Ishikawa (cell line): ENCODE results near the gene APPL2.

Experiments
- CEBPB ChIP-seq: IDR thresholded peaks from 2 replicates; pipeline ENCODE4 v1.6.1; 2012
- CREB1 ChIP-seq: IDR thresholded peaks from 2 replicates; pipeline ENCODE4 v1.6.1; 2012; ENCODE audit warnings: low read depth
- EGR1 ChIP-seq: IDR thresholded peaks from 2 replicates; pipeline ENCODE4 v1.6.1; 2012
- EP300 ChIP-seq: IDR thresholded peaks from 2 replicates; pipeline ENCODE4 v1.6.1; 2012; ENCODE audit warnings: borderline replicate concordance
- FOXM1 ChIP-seq: IDR thresholded peaks from 2 replicates; pipeline ENCODE4 v1.6.1; 2012; ENCODE audit warnings: low read depth, borderline replicate concordance
- NFIC ChIP-seq: IDR thresholded peaks from 2 replicates; pipeline ENCODE4 v1.6.1; 2012
- RAD21 ChIP-seq: IDR thresholded peaks from 2 replicates; pipeline ENCODE4 v1.6.1; 2012; ENCODE audit warnings: low read depth
- REST ChIP-seq: IDR thresholded peaks from 2 replicates; pipeline ENCODE4 v1.6.1; 2012; ENCODE audit warnings: low read depth, mild to moderate bottlenecking
- TAF1 ChIP-seq: IDR thresholded peaks from 2 replicates; pipeline ENCODE4 v1.6.1; 2012; ENCODE audit warnings: low read depth, mild to moderate bottlenecking
- TCF12 ChIP-seq: IDR thresholded peaks from 2 replicates; pipeline ENCODE4 v1.6.1; 2012; ENCODE audit warnings: low read depth
- TEAD4 ChIP-seq: IDR thresholded peaks from 2 replicates; pipeline ENCODE4 v1.6.1; 2012
- YY1 ChIP-seq: IDR thresholded peaks from 2 replicates; pipeline ENCODE4 v1.6.1; 2012; ENCODE audit warnings: low read depth
- ZBTB7A ChIP-seq: IDR thresholded peaks from 2 replicates; pipeline ENCODE4 v1.6.1; 2012; ENCODE audit warnings: low read depth
- TF ChIP-seq, protein P1 (sequence below): IDR thresholded peaks from 2 replicates; pipeline ENCODE4 v1.6.1; 2012
- TF ChIP-seq, protein P2 (sequence below): IDR thresholded peaks from 2 replicates; pipeline ENCODE4 v1.6.1; 2012

The APPL2 gene

DNA sequence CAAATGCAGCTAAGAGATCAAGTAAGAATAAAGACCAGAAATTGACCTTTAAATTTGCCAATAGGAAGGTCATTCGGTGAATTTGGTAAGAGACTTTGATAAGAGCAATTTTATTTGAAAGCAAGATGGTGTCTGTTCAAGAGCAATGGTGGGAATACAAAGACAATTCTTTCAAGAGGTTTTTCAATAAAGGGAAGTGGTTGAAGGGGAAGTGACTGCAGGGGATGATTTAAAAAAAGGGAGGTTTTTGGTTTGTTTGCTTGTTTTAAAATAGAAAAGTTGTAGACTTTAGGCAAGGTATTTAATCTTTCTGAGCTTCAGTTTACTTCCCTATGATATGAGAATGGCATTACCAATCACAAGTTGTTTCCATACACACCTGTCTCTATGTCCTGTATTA, 4.3 kb upstream of the APPL2 start:
- TF ChIP-seq NFIC (no peak), RAD21 (no peak)

DNA sequence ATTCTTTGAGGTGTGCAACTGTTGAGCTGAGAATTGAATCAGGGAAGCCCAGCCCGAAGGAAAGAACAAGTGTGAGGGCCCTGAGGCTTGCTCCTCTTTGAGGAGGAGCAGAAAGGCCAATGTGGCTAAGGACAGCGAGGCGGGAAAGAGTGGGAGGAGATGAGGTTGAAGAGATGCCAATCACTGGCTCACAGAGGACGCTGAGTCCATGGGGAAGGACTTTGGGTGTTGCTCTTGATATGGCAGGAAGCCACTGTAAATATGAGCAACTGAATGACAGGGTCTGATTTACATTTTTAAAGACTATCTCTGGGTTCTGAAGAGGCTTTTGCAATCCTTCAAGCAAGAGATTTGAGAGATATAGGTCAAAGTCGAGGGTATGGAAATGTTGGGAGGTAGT, 3.3 kb upstream of the APPL2 start:
- TF ChIP-seq, protein P1, sequence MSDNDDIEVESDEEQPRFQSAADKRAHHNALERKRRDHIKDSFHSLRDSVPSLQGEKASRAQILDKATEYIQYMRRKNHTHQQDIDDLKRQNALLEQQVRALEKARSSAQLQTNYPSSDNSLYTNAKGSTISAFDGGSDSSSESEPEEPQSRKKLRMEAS: no peak
- no peak for TF ChIP-seq NFIC
- no peak for TF ChIP-seq EP300
- no peak for TF ChIP-seq RAD21
- TF ChIP-seq, protein P2, sequence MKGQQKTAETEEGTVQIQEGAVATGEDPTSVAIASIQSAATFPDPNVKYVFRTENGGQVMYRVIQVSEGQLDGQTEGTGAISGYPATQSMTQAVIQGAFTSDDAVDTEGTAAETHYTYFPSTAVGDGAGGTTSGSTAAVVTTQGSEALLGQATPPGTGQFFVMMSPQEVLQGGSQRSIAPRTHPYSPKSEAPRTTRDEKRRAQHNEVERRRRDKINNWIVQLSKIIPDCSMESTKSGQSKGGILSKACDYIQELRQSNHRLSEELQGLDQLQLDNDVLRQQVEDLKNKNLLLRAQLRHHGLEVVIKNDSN: no peak
- TF ChIP-seq YY1: no peak
- TF ChIP-seq TEAD4: no peak
- no peak for TF ChIP-seq TAF1

DNA sequence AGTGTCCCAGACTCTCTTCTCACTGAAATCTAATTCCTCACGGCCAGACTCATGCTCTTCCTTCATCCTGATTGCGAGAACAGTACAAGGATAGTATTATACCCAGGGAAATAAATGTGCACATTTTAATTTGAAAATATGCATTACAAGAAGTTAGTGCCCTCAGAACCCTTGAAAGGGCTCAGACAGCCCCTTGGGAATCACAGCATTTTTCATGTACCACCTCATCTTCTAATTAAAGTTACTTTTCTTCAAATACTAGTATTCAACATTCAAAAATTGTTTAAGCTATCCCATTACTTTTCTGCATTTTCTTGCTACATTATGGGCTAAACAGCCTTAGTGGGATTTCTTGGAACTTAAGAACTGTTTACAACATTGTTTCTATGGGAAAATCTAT, 1.7 kb upstream of the APPL2 start:
- TF ChIP-seq CREB1 (no peak), TCF12 (no peak), RAD21 (no peak), YY1 (no peak), FOXM1 (no peak), EGR1 (no peak), NFIC (no peak), EP300 (no peak), ZBTB7A (no peak), TAF1 (no peak), CEBPB (no peak), REST (no peak), TEAD4 (no peak)
- TF ChIP-seq, protein P1: no peak
- TF ChIP-seq, protein P2: no peak

- TF ChIP-seq CREB1 (no peak), RAD21 (no peak), CEBPB (no peak), REST (no peak), ZBTB7A (no peak), NFIC (no peak), EP300 (no peak), FOXM1 (no peak), TEAD4 (no peak), TCF12 (no peak), YY1 (no peak), EGR1 (no peak), TAF1 (no peak)
- TF ChIP-seq, protein P2: no peak
- TF ChIP-seq, protein P1: no peak
Observed at GRCh38 chr12:105235281-105235731, 668 bp downstream of the APPL2 start.

DNA sequence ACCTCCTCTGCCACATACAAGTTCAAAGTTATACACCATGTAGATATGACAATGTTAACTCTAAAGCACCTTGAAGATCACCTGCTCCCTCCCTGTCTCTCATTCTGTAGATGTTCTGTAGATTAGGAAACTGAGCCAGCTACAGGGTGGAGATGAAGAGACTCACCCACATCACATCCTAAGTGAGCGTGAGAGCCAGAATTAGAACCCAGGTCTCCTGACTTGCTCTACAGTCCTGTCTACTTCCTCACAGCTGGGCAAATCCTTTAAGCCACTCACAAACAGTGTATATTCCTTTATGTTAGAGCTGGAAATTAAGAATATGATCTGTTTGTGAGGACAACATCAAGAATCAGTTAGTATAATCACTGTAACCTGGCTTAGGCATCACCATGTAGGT, 1.8 kb downstream of the APPL2 start:
- TF ChIP-seq RAD21 (no peak), TCF12 (no peak), TAF1 (no peak), YY1 (no peak), REST (no peak), ZBTB7A (no peak), TEAD4 (no peak), CEBPB (no peak), FOXM1 (no peak), CREB1 (no peak), EGR1 (no peak), NFIC (no peak), EP300 (no peak)
- TF ChIP-seq, protein P2: no peak
- TF ChIP-seq, protein P1: no peak
